Hematopoietic multipotent progenitor cell treated with erythropoietin and hydrocortisone succinate and interleukin-3 and kit ligand, for 6 days (in vitro differentiated cells): ENCODE results near the gene RUNX3.

Experiments
- DNase-seq: peaks from one replicate; pipeline ENCODE4 v3.0.0-alpha.2; 2015

The RUNX3 gene

GRCh38 chr1:24878045-24878444 lies 52.0 kb downstream of the RUNX3 start:
- no peak for DNase-seq

DNA sequence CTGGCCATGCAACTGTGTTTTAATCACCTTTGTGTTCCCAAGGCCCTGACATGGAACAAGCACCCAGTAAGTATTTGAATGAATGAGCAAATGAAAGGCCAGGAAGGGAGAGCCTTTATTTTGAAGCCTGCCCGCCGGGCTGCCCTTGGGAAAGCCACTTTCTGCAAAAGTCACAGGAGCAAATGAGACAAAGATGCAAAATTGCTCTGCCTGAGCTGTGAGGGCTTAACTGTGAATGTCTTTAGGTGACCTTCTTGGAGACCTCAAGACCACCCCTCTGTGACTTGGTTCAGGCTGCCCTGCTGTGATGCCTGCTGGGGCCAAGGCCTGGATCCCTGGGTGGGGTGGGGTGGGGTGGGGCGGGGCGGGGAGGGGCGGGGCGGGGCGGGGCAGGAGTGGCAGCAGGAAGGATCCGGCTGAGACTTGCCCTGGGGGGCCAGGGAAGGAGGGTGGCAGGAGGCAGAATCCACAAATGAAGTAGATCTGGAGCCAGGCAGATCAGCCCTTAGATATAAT lies 54.0 kb downstream of the RUNX3 start:
- no peak for DNase-seq

GRCh38 chr1:24875257-24875656 lies 54.8 kb downstream of the RUNX3 start:
- DNase-seq, result no peak

GRCh38 chr1:24874611-24875234 lies 55.4 kb downstream of the RUNX3 start:
- DNase-seq, result no peak

- no peak for DNase-seq
These were observed 56.0 kb downstream of the RUNX3 start for GRCh38 chr1:24874056-24874455.

- DNase-seq, result no peak
These were observed 56.9 kb downstream of the RUNX3 start for GRCh38 chr1:24873148-24873547.

GRCh38 chr1:24872061-24872850 lies 57.8 kb downstream of the RUNX3 start:
- DNase-seq, result peak; percentile 69

DNA sequence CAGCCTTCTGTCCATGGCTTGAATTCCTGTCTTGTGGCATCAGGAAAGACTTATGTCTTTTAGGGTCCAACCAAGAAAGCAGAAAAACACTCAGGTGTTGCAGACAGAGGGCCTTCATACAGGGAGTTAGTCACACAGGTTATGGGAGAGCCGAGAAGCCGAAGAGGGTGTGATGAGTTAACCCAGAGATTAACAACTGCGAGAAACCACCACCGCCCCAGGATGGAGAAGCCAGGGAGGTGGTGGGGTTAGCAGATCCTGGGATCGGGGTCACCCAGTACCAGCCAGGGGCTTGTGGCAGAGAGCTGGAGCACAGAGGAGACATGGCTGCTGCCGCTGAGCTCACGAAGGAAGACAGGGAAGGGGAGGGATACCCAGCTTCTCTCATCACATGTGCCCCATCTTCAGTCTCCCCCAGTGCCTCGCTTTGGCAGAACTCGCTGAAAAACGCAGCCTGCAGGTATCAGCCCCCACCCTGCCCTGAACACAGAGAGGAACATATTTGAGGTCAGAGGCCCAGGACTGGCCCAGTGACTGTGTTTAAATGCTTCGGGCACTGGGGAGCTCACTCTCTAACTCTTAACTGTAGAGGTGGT lies 58.7 kb downstream of the RUNX3 start:
- no peak for DNase-seq

GRCh38 chr1:24870551-24871195 lies 59.4 kb downstream of the RUNX3 start:
- DNase-seq, result peak; percentile 56

DNA sequence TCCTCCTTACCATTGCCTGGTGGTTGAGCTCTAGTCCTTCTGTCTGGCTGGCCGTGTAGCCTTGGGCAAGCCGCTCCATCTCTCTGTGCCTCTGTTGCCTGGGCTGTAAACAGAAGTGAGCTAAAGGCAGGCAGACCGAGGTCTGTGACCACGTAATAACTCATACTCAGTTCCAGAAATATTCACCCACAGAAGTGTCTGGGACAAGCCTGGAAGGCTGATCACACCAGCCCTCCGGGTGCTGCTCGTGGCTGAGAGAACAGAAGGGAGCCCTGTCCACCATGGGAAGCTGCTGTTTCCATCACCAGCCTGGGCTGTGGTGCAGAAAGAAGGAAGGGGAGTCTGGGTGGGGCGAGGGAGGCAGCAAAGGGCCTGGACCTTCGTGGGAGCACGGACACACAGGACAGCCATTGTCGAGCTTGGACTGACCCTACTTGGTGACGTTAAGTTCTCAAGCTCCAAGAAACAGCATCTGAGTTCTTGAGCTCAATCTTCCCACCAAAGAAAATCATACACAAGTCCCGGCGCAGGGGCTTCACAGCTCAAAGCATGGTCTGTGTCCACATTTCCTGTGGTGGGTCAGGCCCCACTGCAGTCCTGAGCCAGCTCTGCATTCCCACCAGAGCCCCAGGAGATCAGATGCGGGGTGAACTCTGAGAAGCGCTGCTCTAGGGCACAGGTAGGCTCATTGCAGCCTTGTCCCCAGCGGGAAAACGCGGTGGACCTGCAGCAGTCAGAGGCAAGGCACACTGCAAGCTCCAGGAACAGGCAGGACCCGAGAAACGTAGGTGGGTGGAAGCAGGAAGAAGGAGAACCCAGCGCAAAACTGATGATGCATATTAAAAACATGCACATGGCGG lies 61.8 kb downstream of the RUNX3 start:
- DNase-seq, result no peak

DNA sequence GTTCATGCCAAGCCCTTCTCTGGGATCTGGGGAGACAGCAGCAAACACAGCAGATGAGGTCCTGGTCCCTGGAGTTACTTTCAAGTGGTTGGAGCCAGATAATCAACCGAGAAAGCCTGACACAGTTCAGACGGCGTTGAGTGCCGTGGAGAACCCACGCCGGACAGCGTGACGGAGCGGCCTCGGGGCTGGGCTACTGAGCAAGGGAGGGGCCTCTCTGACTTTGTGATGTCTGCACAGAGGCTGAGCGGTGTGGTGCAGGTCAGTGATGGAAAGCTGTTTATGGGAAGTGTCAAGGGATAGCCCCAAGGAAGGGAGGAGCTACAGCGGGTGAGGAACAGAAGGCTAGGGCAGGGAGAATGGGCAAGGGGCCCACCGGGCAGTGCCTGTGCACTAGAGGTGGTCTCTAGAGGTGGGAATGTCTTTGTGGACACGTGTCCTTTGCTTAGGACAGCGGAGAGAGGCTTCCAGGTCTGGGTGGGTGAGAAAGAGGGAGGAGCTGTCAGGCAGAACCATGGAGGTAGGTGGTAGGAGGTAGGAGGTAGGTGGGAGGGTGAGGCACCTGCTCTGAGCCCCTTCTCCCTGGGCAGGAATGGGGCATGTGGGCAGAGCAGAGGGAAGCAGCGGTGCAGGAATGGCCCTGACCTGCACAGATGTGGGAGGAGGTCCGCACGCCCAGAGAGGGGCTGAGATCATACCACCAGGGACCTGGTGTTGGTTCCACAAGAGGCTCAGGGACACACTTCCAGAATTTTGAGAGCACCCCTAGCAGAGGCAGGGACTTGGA lies 62.8 kb downstream of the RUNX3 start:
- no peak for DNase-seq

- no peak for DNase-seq
These were observed 63.6 kb downstream of the RUNX3 start for GRCh38 chr1:24866211-24867083.

DNA sequence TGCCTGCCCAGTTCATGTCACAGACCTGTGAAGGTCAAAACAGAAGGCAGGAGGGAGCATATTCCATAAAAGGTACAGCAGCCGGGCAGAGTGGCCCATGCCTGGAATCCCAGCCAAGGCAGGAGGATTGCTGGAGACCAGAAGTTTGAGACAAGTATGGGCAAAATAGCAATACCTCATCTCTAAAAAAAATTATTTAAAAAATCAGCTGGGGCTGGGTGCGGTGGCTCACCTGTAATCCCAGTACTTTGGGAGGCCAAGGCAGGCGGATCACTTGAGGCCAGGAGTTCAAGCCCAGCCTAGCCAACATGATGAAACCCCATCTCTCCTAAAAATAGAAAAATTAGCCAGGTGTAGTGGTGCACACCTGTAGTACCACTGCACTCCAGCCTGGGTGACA lies 64.5 kb downstream of the RUNX3 start:
- no peak for DNase-seq

GRCh38 chr1:24865168-24865567 lies 64.9 kb downstream of the RUNX3 start:
- no peak for DNase-seq

- peak; percentile 21 for DNase-seq
These were observed 65.7 kb downstream of the RUNX3 start for GRCh38 chr1:24864370-24864777.

DNA sequence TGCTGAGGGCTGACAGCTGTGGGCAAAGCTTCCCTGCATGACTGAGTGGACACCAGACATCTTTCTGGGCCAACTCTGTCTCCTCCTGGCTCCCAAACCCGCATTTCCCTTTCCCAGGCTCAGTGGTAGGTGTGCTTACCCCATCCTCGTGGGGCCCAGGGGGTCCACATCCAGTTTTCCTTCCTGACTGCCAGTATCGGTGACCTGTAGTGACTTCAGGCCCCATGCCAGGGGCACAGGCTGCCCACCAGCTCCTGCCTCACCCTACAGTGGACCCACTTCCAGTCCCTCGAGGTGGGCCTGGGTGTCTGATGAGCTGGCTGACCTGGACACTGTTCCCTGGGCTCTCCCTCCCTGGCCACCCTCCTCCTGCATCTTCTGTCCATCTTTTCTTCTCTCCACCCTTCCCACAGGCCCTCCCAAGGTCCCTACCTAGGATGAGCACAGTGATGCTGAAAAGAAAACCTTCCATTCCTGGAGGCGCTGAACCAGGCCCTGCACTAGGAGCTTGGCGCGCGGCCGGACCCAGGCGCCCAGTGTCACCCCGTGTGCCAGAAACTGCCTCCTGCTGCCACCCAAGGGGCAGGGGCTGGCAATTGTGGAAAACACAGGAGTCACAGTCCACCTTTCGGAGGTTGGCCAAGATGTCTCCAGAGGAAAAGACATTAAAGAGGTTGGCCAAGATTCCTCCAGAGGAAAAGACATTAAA lies 67.1 kb downstream of the RUNX3 start:
- no peak for DNase-seq

DNA sequence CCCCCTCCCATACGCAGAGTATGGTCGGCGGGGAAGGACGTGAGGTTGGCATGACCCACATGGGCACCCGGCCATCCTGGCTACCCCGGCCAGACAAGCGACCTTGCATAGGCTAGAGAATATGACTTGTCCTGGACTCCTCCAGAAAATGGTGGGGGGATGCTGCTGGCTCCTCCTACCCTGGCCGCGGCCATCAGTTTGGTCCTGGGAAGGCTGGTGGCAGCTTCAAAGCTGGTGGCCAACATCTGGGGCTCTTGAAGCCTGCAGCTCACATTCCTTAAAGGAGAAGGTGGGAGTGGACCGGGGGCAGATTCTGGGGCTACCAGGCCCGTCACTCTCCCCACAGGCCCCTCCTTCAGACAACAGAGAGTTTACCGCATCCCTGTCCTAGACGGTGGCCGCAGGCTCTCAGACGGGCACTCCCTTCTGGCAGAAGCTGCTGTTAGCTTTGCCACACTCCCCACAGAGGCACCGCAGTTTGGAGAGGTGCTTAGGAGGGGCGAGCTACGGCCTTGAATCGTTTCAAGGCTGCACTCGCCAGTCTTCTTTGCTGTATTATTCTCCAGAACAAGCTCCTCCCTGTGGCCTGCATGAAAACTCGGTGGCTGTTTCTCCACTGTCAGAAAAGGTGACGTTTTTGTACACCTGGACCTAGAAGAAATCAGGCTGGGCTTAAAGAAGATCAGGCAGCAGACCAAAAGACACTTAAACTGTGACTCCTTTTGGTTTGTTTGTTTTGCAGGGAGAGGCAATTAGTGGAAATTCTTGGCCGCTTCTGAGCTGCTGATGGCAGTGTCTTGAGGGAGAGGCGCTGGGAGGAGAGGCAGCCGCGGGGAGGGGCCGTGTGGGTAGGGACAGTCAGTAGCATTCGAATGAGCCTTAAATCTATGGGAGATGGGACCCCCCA lies 68.0 kb downstream of the RUNX3 start:
- DNase-seq, result no peak

DNA sequence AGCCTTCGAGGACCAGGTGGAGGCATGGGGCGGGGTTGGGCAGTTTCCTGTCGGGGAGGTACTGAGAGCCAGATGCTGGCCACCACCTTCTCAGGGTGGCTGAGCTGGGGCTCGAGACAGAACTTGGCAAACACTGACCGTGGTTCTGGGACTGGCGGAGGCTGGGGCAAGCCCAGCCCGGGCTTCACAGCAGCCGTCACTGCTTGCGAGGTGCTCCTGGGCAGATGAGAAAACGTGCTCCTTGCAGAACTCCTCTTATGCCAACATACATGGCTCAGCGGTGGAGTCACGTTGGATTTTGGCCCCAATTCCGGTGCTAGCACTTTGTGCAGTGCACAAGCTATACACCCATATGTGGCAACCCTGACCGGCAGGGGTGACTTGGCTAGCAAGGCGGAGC lies 69.2 kb downstream of the RUNX3 start:
- no peak for DNase-seq
